ENCODE results near the gene NME7.

DNA sequence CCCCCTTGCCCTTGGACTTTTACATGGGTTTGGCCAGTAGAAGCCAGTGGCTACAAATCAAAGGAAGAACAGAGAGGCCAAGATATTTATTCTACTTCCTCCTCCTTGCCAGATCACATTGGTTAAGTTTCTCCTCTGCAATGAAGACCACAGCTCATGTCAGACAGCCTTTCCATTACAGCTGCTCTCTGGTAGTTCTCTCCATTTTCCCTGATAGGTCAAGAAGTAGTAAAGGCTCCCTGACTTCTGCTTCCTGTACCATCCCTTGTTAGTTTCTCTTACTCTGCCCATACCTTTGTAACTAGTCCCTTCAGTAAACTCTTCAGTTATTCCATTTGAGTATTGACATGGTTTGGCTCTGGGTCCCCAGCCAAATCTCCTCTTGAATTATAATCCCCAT lies 27.8 kb downstream of the NME7 start:
- TF ChIP-seq CTCF (IDR thresholded peaks at IDR 0.05) (no peak), POLR2A (IDR thresholded peaks at IDR 0.05) (no peak)

Measured in vagina (tissue), 2 donors.